BLaER1 treated with 17β-estradiol and CSF1 and Interleukin-3, amounts not matched to agents 10 nM and 100 nM (cell line): ENCODE results near the gene AKAP8L.
A peak's percentile ranks its signal among the peaks of the same experiment; 100 is the strongest.

Experiments
- H3K27ac ChIP-seq, 11 experiments: shearing (Covaris generic); formaldehyde crosslinking; 2 replicates each; pipeline ENCODE4 v1.8.1; 2022
- H3K27me3 ChIP-seq, 11 experiments: shearing (Covaris generic); formaldehyde crosslinking; 2 replicates each; pipeline ENCODE4 v1.8.1; 2022
- H3K36me3 ChIP-seq, 11 experiments: shearing (Covaris generic); formaldehyde crosslinking; 2 replicates each; pipeline ENCODE4 v1.8.1; 2022
- H3K4me1 ChIP-seq, 10 experiments: shearing (Covaris generic); formaldehyde crosslinking; 2 replicates each; pipeline ENCODE4 v1.8.1; 2022
- H3K4me2 ChIP-seq, 11 experiments: shearing (Covaris generic); formaldehyde crosslinking; 2 replicates each; pipeline ENCODE4 v1.8.1; 2022
- H3K4me3 ChIP-seq, 10 experiments: shearing (Covaris generic); formaldehyde crosslinking; 2 replicates each; pipeline ENCODE4 v1.8.1; 2022
- H3K9ac ChIP-seq, 11 experiments: shearing (Covaris generic); formaldehyde crosslinking; 2 replicates each; pipeline ENCODE4 v1.8.1; 2022
- H3K9me3 ChIP-seq, 11 experiments: shearing (Covaris generic); formaldehyde crosslinking; replicated peaks in 1 of 11; 2 replicates each; pipeline ENCODE4 v1.8.1; 2022
- H4K20me1 ChIP-seq, 11 experiments: shearing (Covaris generic); formaldehyde crosslinking; 2 replicates each; pipeline ENCODE4 v1.8.1; 2022
- Cebpa-rat ChIP-seq, 11 experiments: shearing (Covaris generic); IDR thresholded peaks; 2 replicates each; pipeline ENCODE4 v1.8.1; 2022

AKAP8L gene

GRCh38 chr19:15439821-15440641 is 21.2 kb upstream of the AKAP8L start:
- no peak for TF ChIP-seq Cebpa-rat (IDR thresholded peaks at IDR 0.05)
- H3K27ac ChIP-seq: peak overlapping the region in 4 of 11 experiments; percentile 4 to 37 (median 27); a peak in 4 of 22 replicates
- peak overlapping the region; percentile 40 to 93 (median 74) for H3K4me2 ChIP-seq
- H3K36me3 ChIP-seq: peaks cover 0 to 8% (median 0%) of the 10 kb centered on the region in 11 experiments; a peak in 2 of 22 replicates
- H3K9me3 ChIP-seq: no peaks in the 10 kb centered on the region
- peak overlapping the region in 9 of 11 experiments; percentile 3 to 62 (median 39); a peak in 12 of 22 replicates for H3K9ac ChIP-seq
- peaks cover 7 to 76% (median 61%) of the 10 kb centered on the region in 10 experiments for H3K4me1 ChIP-seq
- no peaks in the 10 kb centered on the region for H3K27me3 ChIP-seq
- peaks cover 0 to 10% (median 0%) of the 10 kb centered on the region in 11 experiments; a peak in 2 of 22 replicates for H4K20me1 ChIP-seq
- H3K4me3 ChIP-seq: no peak overlapping the region; a peak in 1 of 20 replicates

GRCh38 chr19:15439078-15439799 is 20.5 kb upstream of the AKAP8L start:
- H3K4me1 ChIP-seq: peaks cover 7 to 79% (median 65%) of the 10 kb centered on the region in 10 experiments

GRCh38 chr19:15438577-15438976 is 19.8 kb upstream of the AKAP8L start:
- Histone ChIP-seq H4K20me1 (peaks cover 0 to 10% (median 0%) of the 10 kb centered on the region in 11 experiments; a peak in 1 of 22 replicates), H3K27ac (no peak overlapping the region), H3K4me1 (peaks cover 9 to 82% (median 68%) of the 10 kb centered on the region in 10 experiments), H3K9me3 (no peaks in the 10 kb centered on the region), H3K9ac (peak overlapping the region in 1 of 11 experiments; percentile 18; a peak in 1 of 22 replicates), H3K36me3 (peaks cover 0 to 8% (median 0%) of the 10 kb centered on the region in 11 experiments; a peak in 2 of 22 replicates), H3K27me3 (no peaks in the 10 kb centered on the region), H3K4me2 (peak overlapping the region in 9 of 11 experiments; percentile 50 to 93 (median 78); a peak in 15 of 22 replicates), H3K4me3 (no peak overlapping the region)
- no peak for TF ChIP-seq Cebpa-rat (IDR thresholded peaks at IDR 0.05)

More at GRCh38 chr19:15439078-15439799, 20.5 kb upstream of the AKAP8L start:
- Histone ChIP-seq H3K27ac (peak overlapping the region in 4 of 11 experiments; percentile 4 to 37 (median 27); a peak in 4 of 22 replicates), H3K9ac (peak overlapping the region in 9 of 11 experiments; percentile 3 to 62 (median 39); a peak in 12 of 22 replicates), H3K27me3 (no peaks in the 10 kb centered on the region), H4K20me1 (peaks cover 0 to 10% (median 0%) of the 10 kb centered on the region in 11 experiments; a peak in 1 of 22 replicates), H3K4me2 (peak overlapping the region; percentile 40 to 93 (median 74)), H3K4me3 (no peak overlapping the region; a peak in 1 of 20 replicates), H3K36me3 (peaks cover 0 to 8% (median 0%) of the 10 kb centered on the region in 11 experiments; a peak in 2 of 22 replicates), H3K9me3 (no peaks in the 10 kb centered on the region)
- no peak for TF ChIP-seq Cebpa-rat (IDR thresholded peaks at IDR 0.05)

GRCh38 chr19:15438124-15438496 is 19.3 kb upstream of the AKAP8L start:
- no peaks in the 10 kb centered on the region for H3K9me3 ChIP-seq
- no peak overlapping the region for H3K4me3 ChIP-seq
- 0 out of 22 replicates have a peak overlapping the region, but pooled peaks of 2 of the 11 experiments have one; percentile 12 to 38 for H3K27ac ChIP-seq
- peaks cover 0 to 10% (median 0%) of the 10 kb centered on the region in 11 experiments; a peak in 1 of 22 replicates for H4K20me1 ChIP-seq
- no peak for TF ChIP-seq Cebpa-rat (IDR thresholded peaks at IDR 0.05)
- H3K4me2 ChIP-seq: peak overlapping the region in 5 of 11 experiments; percentile 78 to 93 (median 83); a peak in 8 of 22 replicates
- H3K27me3 ChIP-seq: no peaks in the 10 kb centered on the region
- H3K9ac ChIP-seq: 0 out of 22 replicates have a peak overlapping the region, but pooled peaks of 1 of the 11 experiments have one; percentile 13
- peaks cover 12 to 87% (median 72%) of the 10 kb centered on the region in 10 experiments for H3K4me1 ChIP-seq
- H3K36me3 ChIP-seq: peaks cover 0 to 8% (median 0%) of the 10 kb centered on the region in 11 experiments; a peak in 2 of 22 replicates

- Histone ChIP-seq H4K20me1 (peaks cover 0 to 10% (median 0%) of the 10 kb centered on the region in 11 experiments; a peak in 1 of 22 replicates), H3K36me3 (peaks cover 0 to 8% (median 0%) of the 10 kb centered on the region in 11 experiments; a peak in 2 of 22 replicates), H3K4me2 (peak overlapping the region in 3 of 11 experiments; percentile 78 to 93 (median 85); a peak in 5 of 22 replicates), H3K9me3 (no peaks in the 10 kb centered on the region), H3K27ac (0 out of 22 replicates have a peak overlapping the region, but pooled peaks of 2 of the 11 experiments have one; percentile 12 to 38), H3K27me3 (no peaks in the 10 kb centered on the region), H3K9ac (0 out of 22 replicates have a peak overlapping the region, but pooled peaks of 1 of the 11 experiments have one; percentile 13), H3K4me3 (no peak overlapping the region), H3K4me1 (peaks cover 12 to 87% (median 72%) of the 10 kb centered on the region in 10 experiments)
- TF ChIP-seq Cebpa-rat (IDR thresholded peaks at IDR 0.05): no peak
These were observed 18.8 kb upstream of the AKAP8L start for GRCh38 chr19:15437355-15438123.

- peaks cover 0 to 8% (median 0%) of the 10 kb centered on the region in 11 experiments; a peak in 2 of 22 replicates for H3K36me3 ChIP-seq
- peaks cover 13 to 81% (median 70%) of the 10 kb centered on the region in 10 experiments for H3K4me1 ChIP-seq
- H3K9me3 ChIP-seq: no peaks in the 10 kb centered on the region
- H3K27me3 ChIP-seq: no peaks in the 10 kb centered on the region
- peaks cover 0 to 10% (median under 1%) of the 10 kb centered on the region in 11 experiments; a peak in 7 of 22 replicates for H4K20me1 ChIP-seq
- no peak overlapping the region for H3K4me3 ChIP-seq
- peak overlapping the region in 6 of 11 experiments; percentile 14 to 80 (median 68); a peak in 9 of 22 replicates for H3K4me2 ChIP-seq
- H3K9ac ChIP-seq: peak overlapping the region in 2 of 11 experiments; percentile 23 to 41; a peak in 1 of 22 replicates
- no peak for TF ChIP-seq Cebpa-rat (IDR thresholded peaks at IDR 0.05)
- H3K27ac ChIP-seq: no peak overlapping the region; a peak in 1 of 22 replicates
These were observed 18.0 kb upstream of the AKAP8L start for GRCh38 chr19:15436826-15437110.

- Histone ChIP-seq H4K20me1 (peaks cover 0 to 13% (median 6%) of the 10 kb centered on the region in 11 experiments; a peak in 16 of 22 replicates), H3K4me2 (peak overlapping the region in 9 of 11 experiments; percentile 7 to 80 (median 60); a peak in 16 of 22 replicates), H3K27me3 (no peaks in the 10 kb centered on the region), H3K9me3 (no peaks in the 10 kb centered on the region), H3K4me1 (peaks cover 18 to 81% (median 70%) of the 10 kb centered on the region in 10 experiments), H3K9ac (peak overlapping the region in 4 of 11 experiments; percentile 18 to 52 (median 37); a peak in 3 of 22 replicates), H3K4me3 (no peak overlapping the region), H3K36me3 (peaks cover 0 to 8% (median 0%) of the 10 kb centered on the region in 11 experiments; a peak in 4 of 22 replicates), H3K27ac (peak overlapping the region in 1 of 11 experiments; percentile 9; a peak in 2 of 22 replicates)
- TF ChIP-seq Cebpa-rat (IDR thresholded peaks at IDR 0.05): no peak
These were observed 17.4 kb upstream of the AKAP8L start for GRCh38 chr19:15436012-15436825.
